PFSK-1 (cell line): ENCODE data around the gene CXXC5.

ENCODE experiments used
- FOXP2 ChIP-seq: optimal IDR thresholded peaks from 2 replicates; pipeline ENCODE3; 2011; ENCODE audit warnings: borderline replicate concordance, control low read depth, inconsistent platforms; ENCODE audit not compliant: insufficient read depth; ENCODE audit errors: extremely low read length, extremely low read depth
- POLR2AphosphoS5 ChIP-seq: IDR thresholded peaks from 2 replicates; pipeline ENCODE4 v1.6.1; 2012; ENCODE audit warnings: low read depth, mild to moderate bottlenecking, control low read depth, low read length, moderate library complexity
- REST ChIP-seq, 2 experiments: IDR thresholded peaks; 2 replicates each; pipeline versions ENCODE4 v1.6.1 to v1.8.0; 2011 to 2012; ENCODE audit warnings: low read depth in 2 of 2, low read length in 2 of 2, control low read depth in 1 of 2, inconsistent platforms in 1 of 2, mild to moderate bottlenecking in 1 of 2, moderate library complexity in 1 of 2; ENCODE audit not compliant: insufficient read depth in 1 of 2
- SIN3A ChIP-seq: IDR thresholded peaks from 2 replicates; pipeline ENCODE4 v1.6.1; 2012; ENCODE audit warnings: mild to moderate bottlenecking, low read length, moderate library complexity, borderline replicate concordance; ENCODE audit not compliant: insufficient read depth
- TAF1 ChIP-seq: IDR thresholded peaks from 2 replicates; pipeline ENCODE4 v1.6.1; 2012; ENCODE audit warnings: low read length, control low read depth, borderline replicate concordance; ENCODE audit not compliant: insufficient read depth

The CXXC5 gene

GRCh38 chr5:139659695-139660101, 11.5 kb downstream of the CXXC5 start:
- TF ChIP-seq POLR2AphosphoS5 (no peak), REST (IDR thresholded peaks at IDR 0.05; ENCODE audit: insufficient read depth in 1 of 2, low read depth in 2 of 2, low read length in 2 of 2) (no peak), SIN3A (no peak), FOXP2 (no peak), TAF1 (no peak)

GRCh38 chr5:139660105-139660922, 12.2 kb downstream of the CXXC5 start:
- TF ChIP-seq FOXP2 (no peak), SIN3A (no peak), POLR2AphosphoS5 (no peak), TAF1 (no peak), REST (IDR thresholded peaks at IDR 0.05; ENCODE audit: insufficient read depth in 1 of 2, low read depth in 2 of 2, low read length in 2 of 2) (no peak)

GRCh38 chr5:139660923-139661814, 13.0 kb downstream of the CXXC5 start:
- no peak for TF ChIP-seq FOXP2
- TF ChIP-seq SIN3A: no peak
- no peak for TF ChIP-seq REST (IDR thresholded peaks at IDR 0.05; ENCODE audit: insufficient read depth in 1 of 2, low read depth in 2 of 2, low read length in 2 of 2)
- TF ChIP-seq TAF1: no peak
- TF ChIP-seq POLR2AphosphoS5: no peak

GRCh38 chr5:139662617-139663016, 14.5 kb downstream of the CXXC5 start:
- no peak for TF ChIP-seq TAF1
- TF ChIP-seq FOXP2: no peak
- TF ChIP-seq REST (IDR thresholded peaks at IDR 0.05; ENCODE audit: insufficient read depth in 1 of 2, low read depth in 2 of 2, low read length in 2 of 2): no peak
- TF ChIP-seq POLR2AphosphoS5: no peak
- TF ChIP-seq SIN3A: no peak
